GM12874 (cell line): ENCODE measurements around the gene SLC1A5.

ENCODE experiments used
- TF ChIP-seq, protein P1 (sequence below): IDR thresholded peaks from 2 replicates; pipeline ENCODE4 v1.5.1; 2011; ENCODE audit warnings: low read depth, mild to moderate bottlenecking, control low read depth, low read length, moderate library complexity; ENCODE audit not compliant: insufficient read depth

The SLC1A5 gene

DNA sequence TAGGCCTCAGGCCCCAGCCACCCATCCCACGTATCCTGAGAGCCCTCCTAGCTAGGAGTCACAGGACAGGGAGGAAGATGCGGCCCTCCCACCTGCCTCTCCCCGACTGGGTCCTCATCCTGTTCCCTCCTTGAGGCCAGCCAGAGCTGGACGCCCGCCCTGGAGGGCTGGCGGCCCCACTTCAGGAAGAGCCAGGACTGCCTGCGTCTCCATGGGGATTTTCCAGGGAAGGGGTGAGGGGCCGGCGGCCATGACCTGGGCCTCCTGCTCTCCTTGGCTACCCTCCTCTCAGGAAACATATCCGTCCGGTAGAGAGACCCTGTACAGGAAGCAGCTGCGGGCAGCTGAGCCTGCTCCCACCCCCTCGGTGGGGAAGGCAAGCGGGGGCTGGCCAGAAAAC, 60.2 kb downstream of the SLC1A5 start:
- TF ChIP-seq, protein P1, sequence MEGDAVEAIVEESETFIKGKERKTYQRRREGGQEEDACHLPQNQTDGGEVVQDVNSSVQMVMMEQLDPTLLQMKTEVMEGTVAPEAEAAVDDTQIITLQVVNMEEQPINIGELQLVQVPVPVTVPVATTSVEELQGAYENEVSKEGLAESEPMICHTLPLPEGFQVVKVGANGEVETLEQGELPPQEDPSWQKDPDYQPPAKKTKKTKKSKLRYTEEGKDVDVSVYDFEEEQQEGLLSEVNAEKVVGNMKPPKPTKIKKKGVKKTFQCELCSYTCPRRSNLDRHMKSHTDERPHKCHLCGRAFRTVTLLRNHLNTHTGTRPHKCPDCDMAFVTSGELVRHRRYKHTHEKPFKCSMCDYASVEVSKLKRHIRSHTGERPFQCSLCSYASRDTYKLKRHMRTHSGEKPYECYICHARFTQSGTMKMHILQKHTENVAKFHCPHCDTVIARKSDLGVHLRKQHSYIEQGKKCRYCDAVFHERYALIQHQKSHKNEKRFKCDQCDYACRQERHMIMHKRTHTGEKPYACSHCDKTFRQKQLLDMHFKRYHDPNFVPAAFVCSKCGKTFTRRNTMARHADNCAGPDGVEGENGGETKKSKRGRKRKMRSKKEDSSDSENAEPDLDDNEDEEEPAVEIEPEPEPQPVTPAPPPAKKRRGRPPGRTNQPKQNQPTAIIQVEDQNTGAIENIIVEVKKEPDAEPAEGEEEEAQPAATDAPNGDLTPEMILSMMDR: no peak

DNA sequence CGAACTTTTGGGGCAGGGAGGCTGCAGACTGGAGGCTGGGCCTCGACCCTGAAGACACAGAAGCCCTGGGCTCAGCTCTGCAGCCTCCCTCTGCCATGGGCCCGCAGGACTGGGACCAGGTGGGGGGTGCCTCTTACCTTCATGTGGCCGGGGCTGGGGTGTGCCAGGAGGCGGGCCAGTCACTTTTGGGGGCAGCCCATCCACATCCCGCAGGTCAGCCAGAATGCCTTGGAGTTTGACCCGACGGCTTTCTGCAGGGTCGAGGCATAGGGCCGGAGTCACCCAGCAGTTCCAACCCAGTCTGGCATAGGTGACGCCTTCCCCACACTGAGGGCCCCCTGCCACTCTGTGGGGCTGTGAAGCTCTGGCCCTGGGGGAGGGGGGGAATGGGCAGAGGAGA, 60.6 kb downstream of the SLC1A5 start:
- TF ChIP-seq, protein P1: no peak

DNA sequence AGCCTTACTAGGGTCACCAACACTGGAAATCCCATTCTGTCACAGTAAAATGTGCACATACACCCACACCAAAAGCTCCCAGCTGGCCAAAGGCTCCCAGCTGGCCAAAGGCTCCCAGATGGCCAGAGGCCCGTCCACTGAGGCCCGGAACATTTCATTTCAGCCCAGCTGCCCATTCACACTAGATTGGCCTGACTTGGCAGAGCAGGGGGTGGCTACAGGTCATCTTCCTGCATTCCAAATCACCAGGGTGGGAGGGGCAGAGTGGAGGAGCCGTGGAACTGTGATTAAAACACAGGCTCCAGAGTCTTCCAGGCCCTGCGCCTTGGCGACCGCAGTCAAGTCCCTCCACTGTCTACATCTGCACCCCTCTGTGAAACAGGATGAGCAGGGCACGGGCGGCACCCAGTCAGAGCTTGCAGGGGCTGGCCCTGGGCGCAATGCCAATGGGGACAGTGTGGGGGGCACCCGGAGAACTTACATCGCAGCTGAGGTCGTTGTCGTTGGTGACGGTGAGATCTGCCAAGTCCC, 61.4 kb downstream of the SLC1A5 start:
- TF ChIP-seq, protein P1: no peak

DNA sequence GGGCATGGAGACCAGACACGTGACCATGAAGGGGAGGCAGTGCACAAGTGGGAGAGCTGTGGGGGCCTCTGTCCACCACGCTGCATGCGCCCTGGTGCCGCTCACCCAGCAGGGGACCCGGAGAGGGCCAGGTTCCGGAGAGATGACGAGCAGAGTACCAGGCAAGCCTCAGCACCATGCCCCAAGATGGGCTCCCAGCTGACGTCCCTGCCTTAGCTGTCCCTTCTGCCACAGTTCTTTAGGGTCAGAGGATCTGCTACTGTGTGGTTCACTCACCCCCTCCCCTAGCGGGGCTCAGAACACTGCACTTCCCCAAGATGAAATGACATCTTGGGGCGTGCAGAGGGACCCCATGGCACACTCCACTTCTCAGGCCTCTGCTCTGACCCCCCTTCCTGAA, 61.8 kb downstream of the SLC1A5 start:
- TF ChIP-seq, protein P1: no peak

DNA sequence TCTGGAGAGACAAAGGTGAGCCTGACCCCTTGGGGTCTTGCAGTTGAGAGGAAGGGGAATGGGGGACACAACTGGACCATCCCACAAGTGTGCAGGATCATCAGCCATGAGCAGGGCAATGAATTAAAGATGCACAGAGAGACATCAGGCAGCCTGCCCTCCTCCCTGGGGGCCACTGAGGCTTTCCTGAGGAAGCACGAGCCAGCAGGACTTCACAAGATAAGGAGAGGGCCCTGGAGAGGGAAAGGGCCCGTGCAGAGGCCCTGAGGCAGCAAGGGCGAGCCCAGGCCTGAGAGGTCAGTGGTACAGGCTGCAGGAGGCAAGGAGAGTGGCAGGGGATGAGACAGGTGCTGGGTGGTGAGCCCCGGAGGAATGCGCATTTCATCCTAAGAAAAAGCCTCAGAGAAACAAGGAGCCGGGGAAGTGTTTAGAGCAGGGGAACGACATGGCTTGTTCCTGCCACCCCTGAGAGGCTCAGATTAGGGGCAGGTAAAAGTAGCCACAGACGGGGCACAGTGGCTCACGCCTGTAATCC, 62.5 kb downstream of the SLC1A5 start:
- TF ChIP-seq, protein P1: no peak

DNA sequence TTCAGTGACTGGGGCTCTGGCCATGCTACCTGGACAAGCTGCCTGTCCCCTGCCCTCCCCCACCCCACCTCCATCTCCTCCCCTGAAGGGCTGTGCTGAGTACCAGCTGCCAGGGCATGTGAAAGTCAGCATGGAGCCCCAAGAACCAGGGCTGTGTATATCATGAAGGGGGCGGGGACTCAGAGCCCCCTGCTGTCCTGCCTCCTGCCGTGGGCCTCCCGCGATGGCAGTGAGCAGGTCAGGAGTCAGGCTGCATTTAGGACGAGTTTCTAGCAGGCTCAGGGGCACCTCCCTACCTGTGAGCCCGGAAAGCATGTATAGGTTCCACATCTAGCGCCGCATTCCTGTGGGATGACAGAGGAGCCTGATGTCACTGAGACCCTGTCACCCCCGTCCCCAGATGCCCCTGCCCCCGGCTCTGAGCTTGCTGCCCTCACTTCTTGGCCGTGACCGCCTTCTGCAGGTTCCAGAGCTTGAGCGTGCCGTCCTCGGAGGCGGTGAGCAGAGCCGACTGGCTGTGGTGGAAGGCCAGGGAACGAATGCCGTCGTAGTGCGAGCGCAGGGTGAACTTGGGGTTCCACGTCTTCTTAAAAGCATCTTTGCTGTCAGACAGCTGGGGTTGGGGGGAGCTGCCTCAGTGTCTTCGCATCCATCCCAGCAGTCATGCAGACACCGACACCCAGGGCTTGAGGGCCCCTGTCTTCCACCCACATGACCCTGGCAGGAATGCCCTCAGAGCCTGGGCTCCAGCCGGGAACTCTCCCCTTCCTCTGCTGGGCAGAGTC, 63.2 kb downstream of the SLC1A5 start:
- TF ChIP-seq, protein P1: no peak
